Measurements from ENCODE around the gene CEP152.

Gene CEP152

GRCh38 chr15:48718646-48719045 lies 92.2 kb downstream of the CEP152 start:
- no peak overlapping the region for H3K27ac ChIP-seq
- DNase-seq (ENCODE audit: low read depth, low spot score), result no peak

GRCh38 chr15:48717458-48717857 lies 93.4 kb downstream of the CEP152 start:
- no peak for DNase-seq (ENCODE audit: low read depth, low spot score)
- H3K27ac ChIP-seq, result no peak overlapping the region

GRCh38 chr15:48712546-48712945 lies 98.3 kb downstream of the CEP152 start:
- no peak overlapping the region for H3K27ac ChIP-seq
- DNase-seq (ENCODE audit: low read depth, low spot score), result no peak

GRCh38 chr15:48710952-48711495 lies 99.8 kb downstream of the CEP152 start:
- DNase-seq (ENCODE audit: low read depth, low spot score), result no peak
- no peak overlapping the region for H3K27ac ChIP-seq

- no peak overlapping the region for H3K27ac ChIP-seq
- no peak for DNase-seq (ENCODE audit: low read depth, low spot score)
Observed at GRCh38 chr15:48708641-48709040, 102.2 kb downstream of the CEP152 start.

GRCh38 chr15:48705381-48705780 lies 105.5 kb downstream of the CEP152 start:
- H3K27ac ChIP-seq, result no peak overlapping the region
- no peak for DNase-seq (ENCODE audit: low read depth, low spot score)

- no peak overlapping the region for H3K27ac ChIP-seq
- DNase-seq (ENCODE audit: low read depth, low spot score), result no peak
Observed at GRCh38 chr15:48703544-48703943, 107.3 kb downstream of the CEP152 start.

- DNase-seq (ENCODE audit: low read depth, low spot score), result no peak
- no peak overlapping the region for H3K27ac ChIP-seq
Observed at GRCh38 chr15:48702569-48703236, 108.2 kb downstream of the CEP152 start.

GRCh38 chr15:48696627-48697312 lies 114.1 kb downstream of the CEP152 start:
- DNase-seq (ENCODE audit: low read depth, low spot score), result no peak
- peak overlapping the region; percentile 75 for H3K27ac ChIP-seq

- no peak for DNase-seq (ENCODE audit: low read depth, low spot score)
- H3K27ac ChIP-seq, result peak overlapping the region; percentile 75
Observed at GRCh38 chr15:48695827-48696573, 114.9 kb downstream of the CEP152 start.

- peak overlapping the region; percentile 75 for H3K27ac ChIP-seq
- no peak for DNase-seq (ENCODE audit: low read depth, low spot score)
Observed at GRCh38 chr15:48695088-48695826, 115.6 kb downstream of the CEP152 start.

- peak overlapping the region; percentile 75 for H3K27ac ChIP-seq
- DNase-seq (ENCODE audit: low read depth, low spot score), result no peak
Observed at GRCh38 chr15:48693484-48693883, 117.4 kb downstream of the CEP152 start.

GRCh38 chr15:48688493-48688892 lies 122.4 kb downstream of the CEP152 start:
- DNase-seq (ENCODE audit: low read depth, low spot score), result no peak
- H3K27ac ChIP-seq, result no peak overlapping the region

Data from epithelial cell of prostate (primary cell).